ENCODE data around the gene PACS1. TPM values are rescaled to one million over a fixed set of nuclear protein-coding genes. Genes with fewer than 3 reads are reported as not detected.

PACS1 gene
- polyA plus RNA-seq, 3 donors = 8.1 to 36.8 (median 12.4) TPM

DNA sequence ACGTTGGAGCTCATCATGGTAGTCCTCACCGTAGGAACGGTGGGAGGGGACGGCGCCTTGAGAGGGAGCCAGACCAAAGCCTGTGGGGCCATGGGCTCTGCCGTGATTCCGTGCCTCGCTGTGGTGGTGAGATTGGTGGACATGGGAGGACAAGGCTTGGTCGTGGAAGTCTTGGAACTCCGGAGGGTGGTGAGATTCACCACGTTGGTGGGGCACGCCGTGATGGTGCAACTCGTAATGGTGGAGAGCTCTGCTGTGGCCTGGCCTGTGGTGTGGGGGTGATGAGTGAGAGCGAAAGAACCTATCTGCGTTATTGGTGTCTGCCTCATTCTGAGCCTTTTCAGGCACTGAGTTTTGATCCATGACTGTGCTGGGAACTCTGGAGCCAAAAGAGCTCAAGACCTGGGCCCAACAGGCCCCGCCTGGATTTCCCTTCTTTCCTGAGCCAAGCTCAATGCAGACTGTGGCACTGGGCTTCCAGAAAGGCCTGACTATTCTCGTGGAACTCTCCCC lies 44.0 kb upstream of the PACS1 start, which contains the start of gene CATSPER1:
Gene CATSPER1 (minus strand): TSS at position 463 of the 513 bp plus-strand sequence. CDS start 100 bp downstream, at position 363.
- Histone ChIP-seq H3K27me3 (ENCODE audit: control insufficient read depth in 2 of 2, insufficient read depth in 2 of 2, low read length in 2 of 2) (peaks cover 0 to 4% of the 10 kb centered on the region in 2 donors), H3K27ac (ENCODE audit: low read depth in 1 of 2, low read length in 2 of 2) (no peak within 1 kb of the TSS), H3K79me2 (ENCODE audit: insufficient read depth, low read length) (no peaks in the 10 kb centered on the region), H3K9me3 (replicated peaks in 1 of 2; ENCODE audit: control insufficient read depth in 1 of 2, insufficient read depth in 1 of 2, low read length in 2 of 2) (no peaks in the 10 kb centered on the region), H3K9ac (ENCODE audit: insufficient read depth, low read length, poor library complexity, severe bottlenecking) (no peak within 1 kb of the TSS), H3K4me2 (replicated peaks; ENCODE audit: extremely low read depth, low read length, poor library complexity, severe bottlenecking) (no peak within 1 kb of the TSS), H3K4me3 (replicated peaks in 1 of 3; ENCODE audit: low read depth in 2 of 3, low read length in 3 of 3) (no peak within 1 kb of the TSS), H2AFZ (ENCODE audit: insufficient read depth, low read depth, low read length, poor library complexity, severe bottlenecking) (no peak within 1 kb of the TSS), H3K4me1 (ENCODE audit: control insufficient read depth in 1 of 2, insufficient read depth in 2 of 2, low read length in 2 of 2) (peaks cover 17 to 18% of the 10 kb centered on the region in 2 donors), H4K20me1 (ENCODE audit: insufficient read depth, low read length) (no peaks in the 10 kb centered on the region), H3K36me3 (replicated peaks in 1 of 2; ENCODE audit: control insufficient read depth in 1 of 2, insufficient read depth in 2 of 2, low read length in 2 of 2) (no peaks in the 10 kb centered on the region)
- TF ChIP-seq, protein P1, sequence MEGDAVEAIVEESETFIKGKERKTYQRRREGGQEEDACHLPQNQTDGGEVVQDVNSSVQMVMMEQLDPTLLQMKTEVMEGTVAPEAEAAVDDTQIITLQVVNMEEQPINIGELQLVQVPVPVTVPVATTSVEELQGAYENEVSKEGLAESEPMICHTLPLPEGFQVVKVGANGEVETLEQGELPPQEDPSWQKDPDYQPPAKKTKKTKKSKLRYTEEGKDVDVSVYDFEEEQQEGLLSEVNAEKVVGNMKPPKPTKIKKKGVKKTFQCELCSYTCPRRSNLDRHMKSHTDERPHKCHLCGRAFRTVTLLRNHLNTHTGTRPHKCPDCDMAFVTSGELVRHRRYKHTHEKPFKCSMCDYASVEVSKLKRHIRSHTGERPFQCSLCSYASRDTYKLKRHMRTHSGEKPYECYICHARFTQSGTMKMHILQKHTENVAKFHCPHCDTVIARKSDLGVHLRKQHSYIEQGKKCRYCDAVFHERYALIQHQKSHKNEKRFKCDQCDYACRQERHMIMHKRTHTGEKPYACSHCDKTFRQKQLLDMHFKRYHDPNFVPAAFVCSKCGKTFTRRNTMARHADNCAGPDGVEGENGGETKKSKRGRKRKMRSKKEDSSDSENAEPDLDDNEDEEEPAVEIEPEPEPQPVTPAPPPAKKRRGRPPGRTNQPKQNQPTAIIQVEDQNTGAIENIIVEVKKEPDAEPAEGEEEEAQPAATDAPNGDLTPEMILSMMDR (IDR thresholded peaks at IDR 0.05) = no peak
- 95% methylated on average over 16 of the region's 18 CpGs for WGBS (ENCODE audit: insufficient coverage)
- no peak for DNase-seq
- Mint-ChIP-seq H3K36me3 (no peaks in the 10 kb centered on the region), H3K9me3 (no peaks in the 10 kb centered on the region), H3K27ac (peak within 1 kb of the TSS in 1 of 7 donors; percentile 46), H3K27me3 (ENCODE audit: low read depth in 3 of 3) (peaks cover 17 to 29% (median 23%) of the 10 kb centered on the region in 3 donors), H3K4me3 (no peak within 1 kb of the TSS), H3K4me1 (peaks cover 17% of the 10 kb centered on the region)
- intact Hi-C loops (cut with micrococcal nuclease) = no loop called here

DNA sequence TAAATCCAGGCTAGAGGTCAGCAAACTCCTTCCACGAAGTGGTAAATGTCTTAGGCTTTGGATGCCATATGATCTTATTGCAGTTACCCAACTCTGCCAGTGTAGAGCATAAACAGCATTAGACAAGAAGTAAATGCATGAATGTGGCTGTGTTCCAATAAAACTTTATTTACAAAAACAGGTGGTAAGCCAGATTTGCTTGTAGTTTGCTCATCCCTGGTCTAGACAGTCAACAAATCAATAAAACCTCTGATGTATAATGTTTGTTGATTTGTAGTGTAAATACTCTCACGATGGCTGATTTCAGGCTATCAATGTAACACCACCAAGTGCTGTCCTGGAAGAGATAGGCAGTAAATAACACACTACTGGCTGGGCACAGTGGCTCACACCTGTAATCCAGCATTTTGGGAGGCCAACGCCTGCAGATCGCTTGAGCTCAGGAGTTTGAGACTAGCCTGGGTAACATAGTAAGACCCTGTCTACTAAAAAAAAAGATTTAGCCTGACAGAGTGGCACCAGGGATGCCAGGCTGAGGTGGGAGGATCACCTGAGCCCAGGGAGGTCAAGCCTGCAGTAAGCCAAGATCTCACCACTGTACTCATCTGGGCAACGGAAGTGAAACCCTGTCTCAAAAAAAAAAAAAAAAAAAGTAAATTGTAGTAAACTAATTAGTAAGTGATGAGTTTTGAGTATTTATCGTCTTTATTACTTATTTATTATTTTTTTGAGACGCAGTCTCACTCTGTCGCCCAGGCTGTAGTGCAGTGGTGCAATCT lies 36.9 kb upstream of the PACS1 start:
- no peaks in the 10 kb centered on the region for H3K9me3 ChIP-seq (replicated peaks in 1 of 2; ENCODE audit: control insufficient read depth in 1 of 2, insufficient read depth in 1 of 2, low read length in 2 of 2)
- no peaks in the 10 kb centered on the region for H3K4me1 ChIP-seq (ENCODE audit: control insufficient read depth in 1 of 2, insufficient read depth in 2 of 2, low read length in 2 of 2)
- H3K36me3 Mint-ChIP-seq = no peaks in the 10 kb centered on the region
- H4K20me1 ChIP-seq (ENCODE audit: insufficient read depth, low read length) = no peaks in the 10 kb centered on the region
- H3K4me1 Mint-ChIP-seq = no peaks in the 10 kb centered on the region
- no peak overlapping the region for H3K27ac ChIP-seq (ENCODE audit: low read depth in 1 of 2, low read length in 2 of 2)
- no peak overlapping the region for H3K4me3 ChIP-seq (replicated peaks in 1 of 3; ENCODE audit: low read depth in 2 of 3, low read length in 3 of 3)
- H3K27ac Mint-ChIP-seq = no peak overlapping the region
- no peaks in the 10 kb centered on the region for H3K79me2 ChIP-seq (ENCODE audit: insufficient read depth, low read length)
- no peak overlapping the region for H3K4me2 ChIP-seq (replicated peaks; ENCODE audit: extremely low read depth, low read length, poor library complexity, severe bottlenecking)
- H2AFZ ChIP-seq (ENCODE audit: insufficient read depth, low read depth, low read length, poor library complexity, severe bottlenecking) = no peak overlapping the region
- intact Hi-C loops (cut with micrococcal nuclease) = no loop called here
- 100% methylated on average over 1 of the region's 8 CpGs for WGBS (ENCODE audit: insufficient coverage)
- no peak for DNase-seq
- H3K27me3 Mint-ChIP-seq (ENCODE audit: low read depth in 3 of 3) = peaks cover 14 to 26% (median 16%) of the 10 kb centered on the region in 3 donors
- TF ChIP-seq, protein P1 (IDR thresholded peaks at IDR 0.05) = no peak
- no peak overlapping the region for H3K9ac ChIP-seq (ENCODE audit: insufficient read depth, low read length, poor library complexity, severe bottlenecking)
- peaks cover 0 to 11% (median 4%) of the 10 kb centered on the region in 7 donors for H3K9me3 Mint-ChIP-seq
- H3K4me3 Mint-ChIP-seq = no peak overlapping the region
- H3K27me3 ChIP-seq (ENCODE audit: control insufficient read depth in 2 of 2, insufficient read depth in 2 of 2, low read length in 2 of 2) = peaks cover 0 to 3% of the 10 kb centered on the region in 2 donors
- H3K36me3 ChIP-seq (replicated peaks in 1 of 2; ENCODE audit: control insufficient read depth in 1 of 2, insufficient read depth in 2 of 2, low read length in 2 of 2) = no peaks in the 10 kb centered on the region
